NCI-H510A treated with DMSO at 0.1 percent for 48 hours (cell line): ENCODE measurements around the gene HK2.

Experiments
- DNase-seq: peaks from one replicate; lab custom pipeline; 2025; lab: John Stamatoyannopoulos, UW

The HK2 gene

GRCh38 chr2:74937221-74937880 is 103.4 kb downstream of the HK2 start:
- no peak for DNase-seq

DNA sequence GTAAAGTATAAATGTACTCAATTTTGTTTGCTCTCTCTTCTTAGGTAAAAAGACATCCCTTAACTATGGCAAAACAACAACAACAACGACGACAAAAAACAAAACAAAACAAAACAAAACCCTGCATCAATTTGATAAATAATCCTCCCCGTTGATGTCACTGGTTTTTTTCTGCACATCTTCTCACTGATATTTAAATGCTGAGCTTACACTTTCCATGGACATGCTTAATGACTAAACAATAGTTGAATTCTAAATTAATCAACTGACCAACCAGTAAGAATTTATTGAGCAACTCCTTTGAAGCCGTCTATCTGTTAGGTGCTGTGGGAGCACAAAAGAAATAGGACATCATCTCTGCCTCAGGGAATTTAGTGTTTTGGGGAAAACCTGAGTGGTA is 104.3 kb downstream of the HK2 start:
- DNase-seq: no peak

DNA sequence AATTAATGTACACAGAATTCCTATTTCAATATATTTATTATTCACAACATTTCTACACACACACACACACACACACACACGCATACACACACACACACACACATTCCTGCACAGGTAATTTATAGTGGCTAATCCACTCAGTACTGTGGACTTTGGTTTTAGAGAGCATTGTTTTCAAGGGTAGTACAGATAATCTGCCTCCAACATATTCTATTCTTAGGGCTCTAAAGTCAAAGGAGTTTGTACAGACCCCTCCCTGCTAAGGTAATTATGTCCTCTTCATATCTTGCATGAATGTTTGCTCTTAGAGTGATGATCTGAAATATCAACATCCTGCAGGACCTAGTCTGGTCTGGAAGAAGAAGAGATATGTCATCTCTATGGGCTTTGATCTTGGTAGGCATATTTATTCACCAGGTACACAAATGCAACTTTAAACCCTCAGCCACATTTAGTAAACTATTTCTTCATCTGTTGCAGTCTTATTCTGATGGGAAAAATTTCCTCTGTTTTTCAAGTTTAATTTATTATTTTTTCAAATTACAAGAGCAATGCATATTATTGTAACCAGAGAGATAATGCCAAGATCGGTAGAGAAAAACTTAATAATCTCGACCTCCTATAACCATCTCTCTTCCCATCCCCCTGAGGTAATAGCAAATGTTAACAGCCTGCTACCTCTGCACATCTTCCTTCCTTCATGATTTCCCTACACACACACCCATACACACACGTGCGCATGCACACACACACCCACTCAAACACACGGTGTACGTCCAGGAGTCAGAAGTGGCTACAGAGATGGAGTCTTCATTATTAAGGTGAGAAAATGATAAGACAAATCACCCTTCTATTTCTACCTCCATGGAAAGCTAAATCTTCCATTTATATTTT is 106.2 kb downstream of the HK2 start:
- peak; percentile 7 for DNase-seq

GRCh38 chr2:74941284-74941683 is 107.4 kb downstream of the HK2 start:
- no peak for DNase-seq

DNA sequence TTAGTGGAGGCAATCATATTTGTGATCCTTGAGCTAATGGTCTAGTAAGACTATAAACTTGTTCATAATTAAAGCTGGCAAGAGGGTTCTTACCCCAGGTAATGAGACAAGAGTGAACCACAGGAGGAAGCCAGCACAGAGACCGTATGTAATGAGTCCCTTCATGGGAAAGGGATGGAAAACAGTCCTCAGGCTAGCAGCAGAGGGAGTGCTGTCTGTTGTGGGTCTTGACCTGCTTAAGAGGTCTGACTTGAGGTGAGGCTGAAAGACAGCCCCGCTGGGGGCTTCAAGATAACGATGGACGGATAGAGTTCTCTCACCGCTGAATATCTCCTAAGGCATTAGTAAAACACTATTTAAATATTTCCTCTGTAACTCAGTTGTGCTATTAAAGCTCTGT is 108.3 kb downstream of the HK2 start:
- no peak for DNase-seq
